GM19035 (cell line): ENCODE results near the gene RNF130.

ENCODE experiments used
- ATAC-seq: cut with Tn5 transposase; IDR thresholded peaks from one replicate; pipeline ENCODE4 v1.9.1; 2021; ENCODE audit not compliant: unreplicated experiment

Gene RNF130

DNA sequence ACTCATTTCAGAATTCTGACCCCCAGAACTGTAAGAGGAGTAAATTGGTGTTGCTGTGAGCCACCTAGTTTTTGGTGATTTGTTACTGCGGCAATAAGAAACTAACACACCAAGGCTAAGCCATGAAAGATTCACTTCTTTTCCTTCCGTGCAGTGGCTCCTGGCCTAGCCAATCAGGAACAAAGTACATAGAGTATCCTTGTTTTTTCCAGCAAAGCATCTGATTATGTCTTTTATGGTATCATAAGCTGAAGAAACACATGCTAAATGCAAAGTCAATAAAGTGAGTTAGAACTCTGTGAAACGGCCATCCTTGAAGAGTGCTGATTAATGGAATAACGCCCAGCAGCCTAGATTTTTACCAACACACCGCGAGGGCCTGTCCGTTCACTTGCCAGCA is 11.4 kb downstream of the RNF130 start:
- no peak for ATAC-seq

- ATAC-seq: no peak
These were observed 12.2 kb downstream of the RNF130 start for GRCh38 chr5:180059326-180059725.

DNA sequence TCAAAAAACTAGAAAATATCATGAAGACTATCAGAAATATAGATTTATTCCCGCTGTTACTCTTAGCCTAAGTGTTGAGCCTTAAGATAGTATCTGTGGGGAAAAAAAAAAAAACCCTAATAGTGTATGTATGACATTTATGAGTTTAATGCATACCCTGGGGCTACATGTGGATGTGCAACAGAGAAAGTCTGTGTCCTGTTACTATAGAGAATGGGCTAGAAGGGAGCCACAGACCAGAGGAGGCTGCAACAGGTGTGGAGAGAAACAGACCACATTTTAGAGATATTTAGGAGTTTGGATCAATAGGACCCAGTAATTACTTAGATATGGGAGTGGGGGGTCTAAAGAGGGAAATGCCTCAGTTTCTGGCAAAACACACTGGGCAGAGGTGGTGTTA is 15.4 kb downstream of the RNF130 start:
- ATAC-seq: no peak

DNA sequence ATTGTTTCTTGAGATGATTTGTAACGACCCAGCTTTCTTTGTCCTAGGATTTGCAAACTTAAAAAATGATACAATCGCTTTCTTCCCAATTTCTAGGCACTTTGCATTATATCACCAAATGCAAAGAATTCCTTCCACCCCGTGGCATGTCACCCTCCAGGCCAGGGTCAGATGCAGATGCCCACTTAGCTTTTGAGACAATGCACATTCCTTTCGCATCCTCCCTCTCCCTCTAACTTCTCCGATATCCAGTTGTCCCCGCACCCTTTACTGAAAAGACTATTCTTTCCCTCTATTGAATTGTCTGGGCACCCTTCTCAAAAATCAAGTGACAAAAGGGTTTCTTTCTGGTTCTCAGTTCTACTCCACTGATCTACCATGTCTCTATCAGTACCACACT is 17.3 kb downstream of the RNF130 start:
- ATAC-seq: no peak

DNA sequence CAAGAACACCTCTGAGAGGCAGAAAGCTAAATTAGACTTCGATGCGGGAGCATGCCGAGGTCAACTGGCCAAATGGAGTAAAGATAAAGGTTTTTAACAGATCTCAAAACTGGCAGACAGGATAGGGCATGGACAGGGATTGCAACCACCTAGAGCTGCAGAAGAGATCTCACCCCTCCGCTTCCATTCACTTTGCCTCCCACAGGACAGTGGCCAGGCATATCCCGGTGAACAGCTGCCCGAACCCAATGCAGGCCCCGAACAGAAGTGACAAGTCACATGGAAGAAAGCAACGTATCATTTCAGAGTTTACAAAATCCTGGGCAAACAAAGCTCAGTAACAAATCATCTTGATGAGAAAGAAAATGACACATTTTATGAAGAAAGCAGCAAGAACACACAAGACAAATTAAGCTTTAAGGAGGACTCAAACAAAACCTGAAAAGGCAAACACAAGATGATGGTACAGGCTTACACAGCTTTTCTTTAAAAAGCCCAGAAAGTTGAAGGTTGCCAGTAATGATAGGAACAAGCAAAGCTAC is 18.4 kb downstream of the RNF130 start:
- no peak for ATAC-seq

GRCh38 chr5:180052211-180052818 is 19.2 kb downstream of the RNF130 start:
- ATAC-seq: no peak

DNA sequence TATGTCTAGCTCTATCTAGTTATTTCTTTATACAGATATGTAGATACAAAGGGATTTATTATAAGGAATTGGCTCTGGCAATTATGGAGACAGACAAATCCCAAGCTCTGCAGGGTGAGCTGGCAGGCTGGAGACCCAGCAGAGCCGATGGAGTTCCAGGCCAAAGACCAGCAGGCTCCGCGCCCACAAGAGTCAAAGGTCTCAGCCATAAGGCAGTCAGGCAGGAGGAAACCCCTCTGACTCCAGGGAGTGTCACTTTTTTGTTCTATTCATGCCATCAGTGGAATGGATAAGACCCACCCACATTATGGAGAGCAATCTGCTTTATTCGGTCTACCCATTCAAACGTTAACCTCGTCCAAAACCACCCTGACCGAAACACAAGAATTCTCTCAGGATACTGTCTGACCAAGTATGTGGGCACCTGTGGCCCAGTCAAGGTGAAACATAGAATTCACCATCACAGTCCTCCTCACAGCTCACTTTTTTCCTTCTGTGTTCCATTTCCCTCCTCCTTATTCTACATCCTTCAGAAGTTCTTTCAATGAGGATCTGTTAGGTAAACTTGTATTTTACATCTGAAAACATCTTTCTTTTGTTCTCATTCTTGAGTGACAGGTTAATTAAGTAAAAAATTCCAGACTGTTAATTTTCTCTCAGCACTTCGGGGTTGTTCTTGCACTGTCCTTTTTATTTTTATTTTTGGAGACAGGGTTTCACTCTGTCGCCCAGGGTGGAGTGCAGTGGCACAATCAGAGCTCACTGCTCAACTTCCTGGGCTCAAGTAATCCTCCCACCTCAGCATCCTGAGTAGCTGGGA is 21.2 kb downstream of the RNF130 start:
- ATAC-seq: no peak

DNA sequence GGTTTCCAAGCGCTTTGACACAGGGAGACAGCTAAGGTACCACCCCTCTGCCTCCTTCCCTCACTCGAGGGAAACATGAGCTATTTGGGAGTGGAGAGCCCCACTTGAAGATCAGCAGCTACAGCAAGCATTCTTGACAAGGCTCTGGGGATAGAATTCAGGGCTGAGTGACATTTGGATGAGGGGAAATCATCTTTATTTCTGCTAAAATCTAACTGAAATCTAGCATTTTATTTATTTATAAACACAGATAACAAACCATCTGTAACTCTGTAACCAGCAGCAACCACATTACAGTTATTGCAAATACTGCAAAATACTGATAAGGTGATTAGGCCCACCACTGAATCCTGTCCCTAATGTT is 22.4 kb downstream of the RNF130 start:
- no peak for ATAC-seq

GRCh38 chr5:180047667-180048066 is 23.9 kb downstream of the RNF130 start:
- no peak for ATAC-seq

- no peak for ATAC-seq
These were observed 24.9 kb downstream of the RNF130 start for GRCh38 chr5:180046656-180047055.

DNA sequence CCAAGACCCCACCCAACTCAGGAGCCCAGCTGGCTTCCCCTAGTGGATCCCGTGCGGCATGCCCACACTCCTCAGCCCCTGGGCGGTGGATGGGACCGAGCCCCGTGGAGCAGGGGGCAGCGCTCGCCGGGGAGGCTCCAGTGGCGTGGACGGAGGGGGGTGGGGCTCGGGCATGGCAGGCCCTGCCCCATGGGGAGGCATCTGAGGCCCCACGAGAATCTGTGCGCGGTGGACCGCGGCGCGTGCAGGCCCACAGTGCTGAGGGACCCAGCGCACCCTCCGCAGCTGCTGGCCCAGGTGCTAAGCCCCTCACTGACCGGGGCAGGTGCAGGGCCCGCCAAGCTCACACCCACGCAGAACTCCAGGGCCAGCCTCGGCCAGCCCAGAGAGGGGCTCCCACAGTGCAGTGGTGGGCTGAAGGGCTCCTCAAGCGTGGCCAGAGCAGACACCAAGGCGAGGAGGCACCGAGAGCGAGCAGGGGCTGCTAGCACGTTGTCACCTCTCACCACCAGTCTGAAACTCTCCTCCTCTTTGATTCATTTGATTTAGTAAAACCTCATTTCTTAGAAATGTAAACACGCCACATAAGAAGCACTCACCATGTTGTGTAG is 25.6 kb downstream of the RNF130 start:
- no peak for ATAC-seq

GRCh38 chr5:180043377-180043776 is 28.2 kb downstream of the RNF130 start:
- ATAC-seq: no peak

DNA sequence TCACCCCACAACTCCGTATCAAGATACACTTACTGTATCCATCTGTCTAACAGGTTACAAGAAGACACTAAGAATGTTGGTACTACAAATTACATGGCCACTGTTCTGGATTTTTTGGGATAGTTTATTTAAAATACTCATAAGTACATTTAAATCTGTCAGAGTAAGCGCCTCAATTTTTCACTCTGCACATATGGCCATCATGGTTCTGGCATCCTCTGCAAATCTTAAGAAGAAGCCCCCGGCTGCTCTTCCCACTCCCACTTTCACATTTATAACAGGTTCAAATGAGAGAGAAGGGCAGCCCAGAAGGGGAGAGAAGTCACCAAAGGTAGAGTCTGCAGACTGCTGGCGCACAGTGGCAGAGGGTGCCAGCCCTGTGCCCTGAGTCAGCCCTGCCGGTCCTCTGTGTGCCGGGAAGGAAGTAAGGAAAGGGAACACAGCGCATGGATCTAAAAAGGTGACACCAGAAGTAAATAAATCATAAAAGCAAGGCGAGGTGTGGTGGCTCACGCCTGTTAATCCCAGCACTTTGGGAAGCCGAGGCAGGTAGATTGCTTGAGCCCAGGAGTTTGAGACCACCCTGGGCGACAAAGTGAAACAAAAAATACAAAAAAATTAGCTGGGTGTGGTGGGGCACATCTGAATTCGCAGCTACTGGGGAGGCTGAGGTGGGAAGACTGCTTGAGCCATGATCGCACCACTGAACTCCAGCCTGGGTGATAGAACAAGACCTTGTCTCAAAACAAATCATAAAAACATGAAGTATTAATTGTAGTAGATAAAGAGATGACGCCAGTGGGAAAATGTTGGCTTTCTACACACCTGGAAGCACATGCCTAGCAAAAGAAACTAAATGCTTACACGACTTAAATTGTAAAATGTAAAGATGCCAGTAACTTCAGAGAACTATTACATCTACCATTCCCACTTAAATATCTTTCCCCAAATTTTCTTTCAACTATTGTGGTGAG is 30.0 kb downstream of the RNF130 start:
- ATAC-seq: no peak

- ATAC-seq: no peak
These were observed 31.0 kb downstream of the RNF130 start for GRCh38 chr5:180040287-180041214.

DNA sequence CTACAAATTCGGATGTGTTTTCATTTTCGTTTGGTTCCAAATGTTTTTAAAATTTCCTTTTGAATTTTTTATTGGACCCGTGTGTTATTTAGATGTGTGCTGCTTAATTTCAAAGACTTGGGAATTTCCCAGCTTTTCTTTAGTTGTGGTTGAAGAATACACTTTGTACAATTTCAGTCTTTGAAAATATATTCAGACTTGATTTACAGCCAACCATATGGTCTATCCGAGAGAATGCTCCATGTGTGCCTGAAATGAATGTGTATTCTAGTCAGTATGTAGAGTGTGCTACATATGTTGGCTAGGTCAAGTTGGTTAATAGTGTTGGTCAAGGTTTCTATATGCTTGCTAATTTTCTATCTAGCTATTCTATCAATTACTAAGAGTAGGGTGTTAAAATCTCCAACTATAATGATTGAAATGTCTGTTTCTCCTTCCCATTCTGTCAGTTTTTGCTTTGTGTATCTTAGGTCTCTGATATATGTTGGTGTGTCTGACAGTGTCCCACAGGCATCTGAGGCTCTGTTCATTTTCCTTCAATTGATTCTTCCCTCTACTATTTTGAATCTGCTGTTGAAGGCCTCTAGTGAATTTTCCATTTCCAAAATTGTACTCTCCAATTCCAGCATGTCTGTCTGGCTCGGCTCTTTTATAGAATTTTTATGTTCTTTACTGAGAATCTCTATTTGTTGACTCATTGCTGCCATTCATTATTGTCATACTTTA is 36.2 kb downstream of the RNF130 start:
- ATAC-seq: no peak

DNA sequence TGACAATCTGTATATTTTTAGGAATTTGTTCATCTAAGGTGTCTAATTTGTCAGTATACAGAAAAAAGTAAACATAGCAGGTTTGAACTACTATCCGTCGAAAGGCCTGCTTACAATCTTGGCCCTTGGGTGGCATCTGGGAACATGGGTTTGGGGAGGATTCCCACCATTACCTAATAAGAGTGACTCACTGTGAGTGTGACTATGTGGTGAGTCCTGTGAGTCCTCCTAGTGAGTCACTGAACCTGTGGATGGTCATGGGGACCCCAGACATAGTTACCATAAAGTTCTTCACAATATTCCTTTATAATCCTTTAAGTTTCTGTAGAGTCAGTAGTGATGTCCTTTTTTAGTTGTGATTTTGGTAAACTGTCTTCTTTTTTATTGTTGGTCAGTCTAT is 37.0 kb downstream of the RNF130 start:
- ATAC-seq: no peak

- ATAC-seq: no peak
These were observed 44.0 kb downstream of the RNF130 start for GRCh38 chr5:180027459-180028089.

DNA sequence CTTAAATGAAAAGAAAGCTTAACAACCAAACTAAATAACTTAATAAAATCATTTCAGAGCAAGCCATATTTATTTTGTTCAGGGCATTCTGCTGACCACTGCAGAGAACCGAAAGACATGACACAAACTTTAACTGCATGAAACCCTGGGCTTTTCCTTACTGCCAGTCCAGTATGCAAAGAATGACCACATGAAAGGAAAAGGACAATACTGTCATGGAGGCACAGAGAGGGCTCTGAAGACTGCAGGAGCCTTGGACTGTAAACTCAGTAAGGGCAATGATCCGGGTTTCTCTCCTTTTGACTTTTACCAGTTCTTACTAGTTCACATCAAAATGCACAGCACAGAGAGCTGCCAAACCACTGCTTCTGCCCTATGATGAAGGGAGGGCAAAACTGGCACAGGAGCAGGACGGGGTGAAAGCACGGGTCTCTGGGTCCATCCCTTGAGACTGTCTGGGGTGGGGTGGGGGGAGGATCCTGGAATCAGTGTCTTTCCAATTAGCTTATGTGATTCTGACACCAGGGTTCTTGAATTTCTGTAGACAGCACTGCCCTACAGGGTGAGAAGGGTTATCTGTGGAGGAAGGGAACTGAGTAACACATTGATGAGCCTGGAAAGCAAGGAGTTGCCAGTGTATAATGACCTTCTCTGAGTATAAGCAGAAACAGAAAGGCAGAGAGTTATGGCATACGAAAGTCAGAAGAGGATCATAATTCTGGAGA is 44.7 kb downstream of the RNF130 start:
- no peak for ATAC-seq
